Stomach (tissue), 4 donors: ENCODE results near the gene PCDHGA1.

Experiments used
- CTCF ChIP-seq, 7 experiments: fragments of 450-650 bp in 4 of 7; fragments of 200-600 bp in 3 of 7; sonication (generic) in 3 of 7; IDR thresholded peaks; one replicate each; pipeline ENCODE4 v1.5.1; 2016 to 2019; ENCODE audit warnings: antibody characterized with exemption in 7 of 7, control low read depth in 2 of 7, mild to moderate bottlenecking in 1 of 7
- EP300 ChIP-seq: sonication (generic); formaldehyde crosslinking; IDR thresholded peaks from one replicate; pipeline ENCODE4 v1.6.1; 2017; ENCODE audit warnings: antibody characterized with exemption
- POLR2A ChIP-seq, 4 donors: fragments of 450-650 bp; IDR thresholded peaks; one replicate each; pipeline ENCODE4 v1.6.1; 2016; ENCODE audit warnings: antibody characterized with exemption in 4 of 4, control low read depth in 2 of 4, mild to moderate bottlenecking in 1 of 4, moderate library complexity in 1 of 4

GRCh38 chr5:141547488-141547887 lies 217.2 kb downstream of the PCDHGA1 start:
- TF ChIP-seq CTCF (IDR thresholded peaks at IDR 0.05) = no peak
- no peak for TF ChIP-seq EP300
- no peak for TF ChIP-seq POLR2A (IDR thresholded peaks at IDR 0.05)
